HuH-7.5 (cell line): ENCODE results near the gene ERC2.

Experiments used
- DNase-seq: peaks from one replicate; pipeline ENCODE4 v3.0.0; 2011; ENCODE audit warnings: low spot score

The ERC2 gene

DNA sequence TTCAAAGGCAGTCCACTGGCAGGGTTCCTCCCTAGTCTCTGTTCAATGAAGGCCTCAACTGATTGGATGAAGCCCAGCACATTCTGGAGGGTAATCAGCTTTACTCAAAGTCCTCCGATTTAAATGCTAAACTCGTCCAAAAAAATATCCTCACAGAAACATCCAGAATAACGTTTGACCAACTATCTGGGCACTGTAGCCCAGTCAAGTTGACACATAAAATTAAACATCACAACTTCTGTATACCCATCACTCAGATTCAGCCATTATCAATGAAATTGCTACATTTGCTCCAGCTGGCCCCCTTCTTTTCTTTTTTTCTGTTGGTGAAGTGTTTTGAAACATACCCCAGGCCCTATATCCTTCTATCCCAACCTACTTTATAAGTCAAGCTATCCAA is 916.6 kb downstream of the ERC2 start:
- no peak for DNase-seq

DNA sequence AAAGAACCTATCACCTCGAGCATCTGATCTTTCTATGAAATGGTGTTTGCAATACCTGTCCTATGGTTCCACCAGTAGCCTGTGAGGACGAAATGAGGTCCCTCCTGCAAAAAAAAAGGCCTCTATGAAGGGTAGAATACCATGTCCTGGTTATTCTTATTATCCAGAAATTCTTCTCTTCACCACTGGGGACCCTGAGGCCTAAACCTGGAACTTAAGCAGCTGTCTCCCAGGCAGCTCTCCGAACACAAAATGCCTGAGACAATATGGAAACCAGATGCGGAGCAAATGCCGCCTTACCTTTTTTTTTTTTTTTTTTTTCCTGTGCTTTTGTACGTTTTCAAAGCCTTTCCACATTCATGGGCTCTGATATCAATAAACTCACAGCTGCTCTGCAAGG is 919.1 kb downstream of the ERC2 start:
- DNase-seq, result no peak

DNA sequence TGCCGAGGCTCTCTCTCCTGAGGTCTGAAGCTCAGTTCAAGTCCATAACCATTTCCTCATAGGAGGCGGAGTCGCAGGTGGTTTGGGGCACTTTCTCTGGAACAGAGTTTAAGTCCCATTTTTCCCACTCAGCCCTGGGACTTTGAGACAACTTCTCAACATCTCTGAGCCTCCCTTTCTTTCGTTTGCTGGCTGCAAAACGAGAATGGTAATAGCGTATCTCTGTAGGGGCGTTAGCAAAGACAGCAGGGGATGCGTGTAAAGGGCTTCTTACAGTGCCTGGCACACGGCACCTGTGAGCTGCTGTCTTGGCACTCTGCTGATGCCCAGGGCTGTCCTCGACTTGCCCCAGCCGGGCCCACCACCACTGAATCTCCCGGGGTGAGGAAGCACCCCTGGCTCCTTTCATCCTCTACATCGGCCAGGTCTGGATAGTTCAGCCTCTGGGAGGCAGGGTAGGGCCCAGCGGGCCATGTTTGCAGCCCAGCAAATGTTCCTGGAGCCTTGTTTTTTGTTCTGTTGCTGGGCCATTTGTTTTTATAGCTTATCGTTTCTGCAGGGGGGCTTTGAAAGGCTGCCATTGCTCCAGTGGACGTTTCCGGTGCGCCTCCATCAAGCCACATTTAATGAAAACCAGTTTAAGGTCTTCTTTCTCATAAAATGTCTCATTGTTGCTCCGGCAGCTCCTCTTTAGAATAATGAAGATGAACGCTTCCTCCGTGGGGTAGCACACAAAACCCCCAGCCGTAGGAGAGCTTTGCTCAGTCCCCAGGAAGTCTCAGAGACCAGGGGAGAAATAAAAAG is 921.2 kb downstream of the ERC2 start:
- DNase-seq, result no peak

DNA sequence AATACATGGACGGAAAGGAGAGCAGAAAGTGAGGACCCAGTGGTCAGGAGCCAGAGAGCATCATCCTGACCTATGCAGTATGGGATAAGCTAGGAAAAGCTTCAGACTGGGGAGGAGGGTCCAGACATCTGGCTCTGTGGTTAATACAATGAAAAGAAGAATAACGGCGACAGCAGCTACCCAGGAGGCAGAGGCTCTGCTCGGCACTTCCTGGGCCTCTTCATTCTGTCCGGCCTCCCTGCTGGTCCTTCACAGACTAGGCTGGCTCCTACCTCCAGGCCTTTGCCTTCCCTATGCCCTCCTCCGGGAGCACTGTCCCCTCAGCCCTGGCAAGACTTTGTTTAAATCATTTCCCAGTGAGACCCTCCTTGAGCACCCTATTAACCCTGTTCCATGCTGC is 922.3 kb downstream of the ERC2 start:
- DNase-seq, result no peak

DNA sequence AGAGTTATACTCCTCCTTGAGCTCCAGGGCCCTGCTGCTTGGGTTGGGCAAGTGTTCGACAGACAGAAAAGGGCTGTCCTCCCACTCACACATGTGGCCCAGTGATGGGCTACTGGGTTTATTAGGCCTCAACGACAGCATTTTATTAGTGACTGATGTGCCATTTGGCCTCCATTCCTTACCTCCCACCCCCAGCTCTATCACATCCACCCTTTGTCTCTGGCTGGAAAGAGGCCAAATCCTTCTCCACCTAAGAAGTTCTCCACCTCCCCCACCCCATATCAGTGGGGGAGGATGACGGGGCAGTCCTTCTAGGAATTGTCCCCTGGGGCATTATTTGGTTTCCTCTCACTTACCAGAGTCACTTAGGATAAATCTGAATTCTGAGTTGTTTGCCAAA is 924.0 kb downstream of the ERC2 start:
- no peak for DNase-seq

DNA sequence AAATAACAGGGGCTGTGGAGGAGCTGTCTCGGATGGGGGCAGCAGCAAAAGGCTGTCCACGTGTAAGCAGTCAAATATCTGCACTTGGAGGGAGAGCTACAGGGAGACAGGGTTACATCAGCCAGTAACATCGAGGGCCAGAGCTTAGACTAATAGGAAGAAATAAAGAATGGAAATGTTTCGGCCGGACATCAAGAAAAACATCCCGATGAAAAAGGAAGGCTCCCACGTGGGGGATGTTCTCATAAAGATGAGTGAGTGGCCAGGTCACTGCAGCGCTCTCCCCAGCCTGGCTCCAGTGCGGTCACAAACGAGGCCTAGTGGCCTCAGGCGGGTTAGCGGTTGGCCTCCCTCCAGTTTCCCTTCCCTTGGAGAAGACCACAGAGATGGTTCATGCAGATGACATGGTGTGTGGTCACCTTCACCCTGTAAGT is 925.1 kb downstream of the ERC2 start:
- no peak for DNase-seq

DNA sequence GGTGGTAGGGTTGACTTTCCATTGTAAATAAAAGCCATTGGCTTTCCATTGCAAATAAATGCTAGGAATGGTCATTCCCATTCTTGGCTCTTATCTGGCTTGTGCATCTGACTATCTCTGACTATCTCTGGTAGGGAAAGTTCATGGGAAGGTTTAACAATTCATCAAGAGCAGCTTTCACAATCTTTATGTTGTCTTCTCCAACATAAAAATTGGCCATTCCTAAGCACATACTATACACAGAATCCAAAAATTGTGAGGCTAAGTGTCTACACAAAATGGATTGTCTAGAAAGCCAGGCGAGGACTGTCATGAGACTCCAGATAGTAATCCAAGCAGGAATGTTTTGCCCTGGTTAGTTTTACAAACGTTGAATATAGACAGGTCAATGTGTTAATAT is 926.8 kb downstream of the ERC2 start:
- no peak for DNase-seq

DNA sequence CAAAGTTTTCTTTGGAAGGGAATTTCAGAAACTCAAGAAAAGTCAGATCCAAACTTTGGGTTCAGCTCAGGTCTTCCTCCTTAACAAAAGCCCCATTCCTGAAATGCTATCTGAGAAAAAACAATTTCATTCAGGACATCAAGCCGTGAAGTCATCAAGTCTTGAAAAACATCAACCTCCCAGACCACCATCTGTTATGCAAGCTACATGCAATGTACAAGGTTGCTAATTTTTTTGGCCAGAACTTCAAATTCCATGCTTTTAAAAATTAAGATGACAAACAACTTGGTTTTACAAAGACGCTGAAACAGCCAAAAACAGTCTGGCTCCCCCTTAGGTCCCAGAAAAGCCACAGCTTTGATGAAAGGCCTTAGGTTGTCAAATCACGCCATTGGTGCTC is 927.3 kb downstream of the ERC2 start:
- DNase-seq, result no peak

DNA sequence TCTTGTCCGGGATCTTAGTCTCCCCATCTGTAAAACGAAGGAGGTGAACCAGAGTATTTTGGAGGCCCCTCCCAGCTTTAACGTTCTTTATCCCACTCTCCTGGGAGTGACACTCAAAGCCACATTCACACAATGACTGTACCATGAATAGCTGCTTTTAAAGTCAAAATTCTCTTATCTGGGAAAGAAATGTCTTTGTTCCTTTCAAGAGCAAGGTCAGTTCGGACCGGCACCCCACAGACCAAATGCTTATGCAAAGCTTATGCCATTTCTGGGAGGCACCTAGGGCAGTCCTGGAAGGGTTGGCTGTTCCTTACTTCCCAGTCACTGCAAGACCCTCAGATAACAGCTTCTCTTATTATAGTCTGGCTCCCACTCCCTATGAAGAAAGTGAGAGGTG is 927.7 kb downstream of the ERC2 start:
- DNase-seq, result no peak

DNA sequence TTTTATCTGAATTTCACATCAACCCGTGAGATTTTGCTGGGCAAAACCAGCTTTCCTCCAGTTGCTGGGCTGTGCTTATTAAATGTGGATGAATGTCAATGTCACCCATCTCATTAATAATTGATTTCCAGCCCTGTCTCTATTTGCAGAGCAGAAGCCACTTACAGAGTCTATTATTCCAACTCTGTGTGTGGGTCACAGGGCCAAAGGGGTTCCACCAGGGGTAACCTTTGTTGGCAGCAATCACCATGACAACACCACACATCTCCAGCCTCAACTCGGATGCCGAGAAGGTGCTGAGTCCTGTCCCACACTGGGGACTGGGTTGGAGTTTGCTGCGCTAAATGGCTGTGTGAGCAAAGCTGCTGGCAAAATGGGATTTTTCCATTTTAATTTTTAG is 930.1 kb downstream of the ERC2 start:
- no peak for DNase-seq

DNA sequence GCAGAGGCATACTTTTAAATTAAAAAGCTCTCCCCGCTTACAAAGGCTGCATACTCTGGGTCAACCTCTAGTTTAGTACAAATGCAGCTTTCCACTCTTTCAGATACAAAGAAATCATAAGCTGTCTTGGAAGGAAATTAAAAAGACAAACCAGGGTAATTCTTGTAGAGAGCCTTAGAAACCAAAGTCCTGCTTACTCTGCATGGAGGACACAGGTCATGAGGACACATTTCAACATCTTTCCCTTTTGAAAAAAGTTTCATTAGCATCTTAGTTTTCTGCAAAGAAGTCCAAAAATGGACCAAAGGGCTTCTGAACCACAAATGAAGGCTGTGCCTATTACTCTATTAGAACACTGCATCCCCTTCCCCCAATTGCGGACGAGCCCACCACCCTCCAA is 930.7 kb downstream of the ERC2 start:
- DNase-seq, result no peak

DNA sequence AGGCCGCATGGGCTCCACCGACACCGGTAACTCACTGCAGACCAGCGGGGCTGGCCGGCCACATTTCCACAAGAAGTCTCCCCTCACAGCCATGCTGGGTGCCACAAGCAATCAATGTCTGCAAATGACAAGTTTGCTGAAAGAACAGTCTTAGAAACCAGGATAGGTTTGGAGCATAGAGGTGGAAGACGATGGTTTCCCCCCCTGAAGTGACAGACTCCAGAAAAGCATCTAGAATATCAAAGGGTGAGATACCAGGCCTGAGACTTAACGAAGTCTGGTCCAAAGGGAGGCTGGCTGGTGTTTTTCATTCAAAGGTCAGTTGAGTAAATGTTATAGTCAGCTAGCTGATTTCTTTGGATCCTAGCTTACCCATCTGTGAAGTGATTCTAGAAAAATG is 931.1 kb downstream of the ERC2 start:
- no peak for DNase-seq

DNA sequence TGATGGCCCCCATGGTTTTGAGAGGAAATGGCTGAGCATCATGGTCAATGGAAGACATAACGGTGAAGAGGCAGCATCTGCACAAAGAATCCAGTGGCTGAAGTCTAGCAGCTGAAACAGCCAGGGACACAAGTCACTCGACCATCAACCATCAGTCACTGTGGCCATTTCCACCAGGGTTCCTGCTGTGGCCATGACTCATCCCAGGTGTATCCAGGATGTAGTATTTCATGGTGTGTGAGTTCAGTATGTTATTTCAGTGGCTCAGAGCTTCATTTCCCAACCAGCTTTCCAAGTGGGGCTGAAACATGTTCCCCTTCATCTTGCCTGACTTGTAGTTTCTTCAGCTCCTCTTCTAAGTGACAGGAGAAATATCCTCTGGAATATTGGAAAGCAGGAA is 933.4 kb downstream of the ERC2 start:
- no peak for DNase-seq

DNA sequence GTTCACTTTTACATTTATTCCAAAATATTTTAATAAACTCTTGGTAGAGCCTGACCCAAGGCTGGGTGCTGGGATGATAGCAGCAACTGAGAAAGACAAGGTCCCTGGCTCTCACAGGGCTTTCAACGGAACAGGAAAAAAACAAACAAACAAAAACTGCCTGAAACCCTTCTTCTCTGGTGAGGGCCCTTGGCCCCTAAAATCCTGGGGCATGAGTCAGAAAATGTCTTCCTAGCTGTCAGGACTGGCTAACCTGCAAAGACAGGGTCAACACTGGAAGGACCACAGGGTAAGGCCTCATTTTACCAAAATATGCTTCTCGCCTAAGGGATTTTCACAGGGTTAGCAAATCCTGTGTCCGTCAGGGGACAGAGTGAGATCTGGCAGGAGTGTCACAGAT is 935.5 kb downstream of the ERC2 start:
- no peak for DNase-seq

DNA sequence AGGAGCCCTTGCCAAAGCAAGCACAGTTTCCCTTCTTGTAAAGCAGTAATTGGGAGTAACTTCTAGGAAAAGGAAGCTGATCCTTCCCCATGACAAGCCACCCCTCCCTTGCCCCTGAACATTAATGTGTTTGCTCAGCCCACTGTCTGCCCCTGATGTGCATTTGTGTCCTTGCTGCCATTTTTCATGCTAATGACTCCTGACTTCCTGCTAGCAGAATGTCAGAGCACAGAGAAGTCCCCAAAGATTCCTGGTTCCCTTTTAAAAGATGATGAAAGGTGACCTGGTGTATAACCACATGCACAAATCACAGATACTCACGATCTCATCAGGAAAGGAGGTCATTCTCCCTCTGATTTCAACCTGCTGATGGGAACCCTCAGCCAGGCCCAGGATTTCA is 936.9 kb downstream of the ERC2 start:
- no peak for DNase-seq

DNA sequence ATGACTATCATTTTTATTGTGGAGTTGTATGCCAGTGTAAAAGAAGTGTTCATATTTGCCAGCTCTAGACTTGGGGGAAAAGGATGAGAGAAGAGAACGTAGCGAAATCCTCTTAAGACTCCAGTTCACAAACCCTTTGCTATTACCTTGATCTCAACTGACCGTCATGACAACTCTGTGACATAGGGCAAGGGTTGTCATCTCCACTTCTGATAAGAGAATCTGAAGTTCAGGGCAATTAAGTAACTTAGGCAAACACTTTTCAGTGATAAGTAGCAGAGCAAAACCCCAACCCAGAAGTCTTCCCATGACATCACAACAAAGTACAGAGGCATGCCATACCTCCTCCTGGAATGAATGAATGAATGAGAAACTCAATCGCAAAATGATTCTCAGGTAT is 940.9 kb downstream of the ERC2 start:
- DNase-seq, result no peak

DNA sequence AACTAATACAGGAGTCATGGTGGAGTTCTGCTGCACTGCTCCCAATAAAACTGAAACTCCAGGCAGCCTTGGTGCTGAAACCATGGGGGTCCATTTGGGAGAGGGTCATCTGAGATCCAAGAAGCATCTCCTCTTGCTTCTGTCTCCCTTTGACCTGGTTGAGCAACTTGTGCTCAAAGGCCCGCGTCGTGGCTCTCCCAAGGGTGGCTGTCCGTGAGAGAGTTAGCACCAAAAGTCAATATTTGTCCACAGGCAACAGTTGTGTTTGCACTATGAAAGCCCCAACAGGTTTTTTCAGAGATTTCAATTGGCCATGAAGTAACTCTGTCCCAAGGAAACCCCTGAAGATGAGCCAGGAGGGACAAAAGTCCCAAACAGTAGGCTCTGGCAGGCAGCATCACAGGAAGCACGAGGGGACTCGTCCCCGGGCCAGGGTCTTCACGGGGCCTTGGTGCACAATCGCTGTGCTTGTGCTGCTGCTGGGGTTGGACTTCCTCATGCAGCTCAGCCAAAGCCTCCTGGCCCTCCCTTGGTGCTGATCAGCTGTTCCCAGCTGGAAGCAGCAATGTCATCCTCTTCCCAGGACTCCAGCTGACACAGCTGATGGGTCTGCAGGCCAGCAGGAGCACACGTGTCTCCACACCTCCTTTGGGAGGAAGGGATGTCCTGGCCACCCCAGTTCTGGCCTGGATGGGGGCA is 941.8 kb downstream of the ERC2 start:
- DNase-seq, result peak; percentile 2

DNA sequence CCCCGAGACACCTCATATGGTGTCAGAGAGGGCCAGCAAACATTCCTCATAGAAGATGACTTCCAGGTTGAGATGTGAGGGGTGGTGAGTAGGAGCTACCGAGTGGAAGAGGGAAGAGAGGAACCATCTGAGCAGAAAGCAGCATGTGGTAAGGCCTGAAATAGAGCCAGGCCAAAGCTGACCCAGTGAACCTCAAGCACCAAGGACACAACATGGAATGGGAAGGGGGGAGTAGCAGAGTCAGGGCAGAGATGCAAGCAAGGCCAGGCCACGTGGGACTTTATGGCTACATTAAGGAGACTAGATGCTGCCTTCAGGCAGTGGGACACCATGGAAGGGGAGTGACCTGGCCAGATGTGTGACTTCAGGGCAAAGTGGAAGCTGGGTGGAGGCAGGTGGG is 942.8 kb downstream of the ERC2 start:
- DNase-seq, result no peak

DNA sequence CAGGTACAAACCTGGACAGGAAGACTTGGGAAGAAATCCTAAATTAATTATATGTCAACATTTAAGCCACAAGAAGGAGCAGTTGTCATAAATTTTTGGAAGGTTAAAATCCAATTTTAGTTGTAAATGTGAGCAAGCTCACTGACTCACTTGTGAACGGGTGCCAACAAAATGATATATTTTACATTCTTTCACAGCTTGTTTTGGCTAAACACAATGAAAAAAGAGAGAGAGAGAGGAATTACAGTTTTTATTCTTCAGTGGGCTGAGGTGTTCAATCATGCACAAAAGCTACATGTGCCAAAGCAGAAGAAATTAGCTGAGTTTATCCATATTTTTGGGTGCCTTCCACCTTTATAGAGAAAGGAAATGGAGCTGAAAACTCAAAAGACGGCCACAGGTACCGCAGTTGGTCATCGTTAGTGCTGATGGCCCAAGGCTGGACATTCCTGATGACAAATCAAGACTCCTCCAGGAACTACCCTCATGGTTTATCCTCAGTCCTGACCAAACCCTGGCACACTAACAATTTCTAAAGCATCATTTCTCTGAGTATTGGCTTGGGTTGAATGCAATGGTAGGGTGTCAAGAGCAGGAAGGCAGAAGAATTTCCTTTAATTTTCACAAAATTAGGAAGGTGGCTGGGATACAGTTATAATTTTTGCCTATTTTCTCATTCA is 943.6 kb downstream of the ERC2 start:
- no peak for DNase-seq

DNA sequence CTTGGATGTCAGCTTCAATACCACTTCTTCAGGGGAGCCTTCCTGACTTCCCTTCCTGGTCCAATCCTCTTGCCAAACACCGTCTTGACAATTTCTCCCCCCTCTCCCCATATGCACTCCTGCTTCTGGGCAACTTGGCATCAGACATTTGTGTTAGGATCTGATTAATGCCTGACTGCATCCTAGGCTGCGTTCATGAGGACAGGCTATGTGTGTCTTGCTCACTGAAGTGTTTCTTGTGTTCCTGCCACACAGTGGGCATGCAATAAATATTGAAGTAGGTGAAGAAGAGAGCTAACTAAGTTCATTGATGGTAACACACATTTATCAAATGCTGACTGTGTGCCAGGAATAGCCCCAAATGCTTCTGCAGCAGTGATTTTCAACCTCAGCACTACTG is 944.8 kb downstream of the ERC2 start:
- no peak for DNase-seq

DNA sequence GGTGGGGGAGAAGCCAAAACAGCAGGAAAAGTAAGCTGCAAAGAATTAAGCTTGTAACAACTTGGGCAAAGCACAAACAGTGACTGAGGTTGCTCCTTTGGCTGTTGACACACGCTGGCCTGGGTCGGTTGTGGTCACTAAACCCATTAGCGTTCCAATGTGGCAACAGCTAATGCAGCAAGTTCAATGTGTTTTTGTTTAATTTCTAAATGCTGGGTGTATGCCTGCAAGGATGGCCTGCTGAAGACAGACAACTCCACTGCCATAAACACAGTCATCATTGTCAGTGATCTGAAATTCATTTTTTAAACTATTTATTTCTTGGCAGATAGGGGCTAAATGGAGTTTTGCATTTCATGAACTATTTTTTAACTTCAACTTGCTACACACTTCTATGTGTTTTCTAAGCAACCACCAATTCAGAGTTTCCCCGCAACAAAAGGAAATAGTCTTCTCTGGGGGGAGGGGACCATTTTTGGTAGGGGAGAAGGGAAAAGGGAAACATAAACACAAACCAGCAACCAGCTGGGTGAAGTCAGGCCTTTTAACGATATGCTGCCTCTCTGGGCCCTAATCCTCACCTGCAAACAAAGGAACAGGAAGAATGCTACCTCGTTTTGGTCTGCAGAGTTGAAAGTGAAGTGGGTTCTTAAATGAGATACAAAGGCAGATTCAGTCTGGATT is 946.4 kb downstream of the ERC2 start:
- DNase-seq, result no peak

DNA sequence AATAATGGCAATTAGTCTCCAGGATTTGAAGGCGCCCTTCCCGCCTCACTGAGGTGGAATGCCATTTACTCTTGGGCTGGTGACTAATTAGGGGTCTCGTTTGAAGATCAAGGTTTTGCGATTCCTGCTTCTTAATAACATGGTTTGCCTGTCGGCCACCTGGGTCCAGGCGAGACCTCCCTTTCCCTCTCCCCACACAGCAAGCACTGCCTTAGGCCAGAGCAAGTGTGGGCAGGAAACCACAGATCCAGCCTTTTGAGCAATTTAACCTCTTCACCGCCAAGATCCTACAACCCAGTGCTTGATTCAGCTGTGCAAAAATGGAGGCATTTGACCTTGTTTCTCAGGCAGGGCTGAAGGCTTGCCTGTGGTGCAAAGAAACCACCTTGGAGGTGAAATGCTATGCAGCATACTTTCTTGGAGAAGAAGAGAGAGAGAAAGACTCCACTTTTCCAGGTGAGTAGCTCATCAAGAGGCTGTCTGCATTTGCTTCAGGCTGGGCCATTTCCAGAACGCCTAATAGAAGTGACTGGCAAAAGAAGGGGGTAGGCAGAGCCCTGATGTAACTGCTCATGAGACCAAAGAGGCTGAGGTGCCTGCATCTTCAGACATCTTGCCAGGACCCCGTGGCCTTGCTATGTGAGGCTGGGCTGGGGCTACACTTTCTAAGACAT is 947.1 kb downstream of the ERC2 start:
- DNase-seq, result no peak
